Stimulated activated naive CD8-positive, alpha-beta T cell treated with anti-CD3 and anti-CD28 coated beads, Interleukin-15, Interleukin-2, amounts not matched to agents 100 ng/mL and 50 ng/mL, for 24 hours (primary cell): ENCODE measurements around the gene PTGER3.

ENCODE experiments used
- H3K27ac Mint-ChIP-seq: one replicate; pipeline ENCODE4 v1.8.0; 2021; ENCODE audit warnings: mild to moderate bottlenecking, mixed read lengths
- H3K27me3 Mint-ChIP-seq: one replicate; pipeline ENCODE4 v1.8.0; 2021; ENCODE audit warnings: mixed read lengths
- H3K36me3 Mint-ChIP-seq: one replicate; pipeline ENCODE4 v1.8.0; 2021; ENCODE audit warnings: low read depth, mixed read lengths
- H3K4me1 Mint-ChIP-seq: one replicate; pipeline ENCODE4 v1.8.0; 2021; ENCODE audit warnings: low read depth, mixed read lengths
- H3K4me3 Mint-ChIP-seq: one replicate; pipeline ENCODE4 v1.8.0; 2021; ENCODE audit warnings: mild to moderate bottlenecking, mixed read lengths
- H3K9me3 Mint-ChIP-seq: one replicate; pipeline ENCODE4 v1.8.0; 2021; ENCODE audit warnings: mixed read lengths

Gene PTGER3

DNA sequence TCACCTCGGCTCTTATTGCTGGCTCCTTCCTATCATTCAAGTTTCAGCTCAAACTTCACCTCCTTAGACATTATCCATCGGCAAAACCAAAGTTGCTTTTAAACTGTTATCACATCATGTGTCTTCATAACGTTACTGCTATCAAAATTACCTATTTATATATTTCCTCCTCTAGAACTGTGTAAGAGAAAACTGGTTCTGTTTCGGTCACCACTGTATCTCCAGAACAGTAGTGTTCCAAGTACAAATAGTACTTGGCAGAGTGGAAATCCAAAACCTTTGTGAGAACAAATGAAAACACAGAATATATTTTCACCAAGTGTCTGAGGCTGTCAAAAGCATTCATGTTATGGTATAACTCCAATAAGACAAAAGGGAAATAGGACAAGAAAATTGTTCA is 24.1 kb upstream of the PTGER3 start:
- no peaks in the 10 kb centered on the region for H3K27me3 Mint-ChIP-seq
- no peaks in the 10 kb centered on the region for H3K9me3 Mint-ChIP-seq
- peak overlapping the region; percentile 65 for H3K27ac Mint-ChIP-seq
- H3K4me3 Mint-ChIP-seq: no peak overlapping the region
- peaks cover 85% of the 10 kb centered on the region for H3K36me3 Mint-ChIP-seq
- H3K4me1 Mint-ChIP-seq: peaks cover 26% of the 10 kb centered on the region

- Mint-ChIP-seq H3K4me1 (peaks cover 10% of the 10 kb centered on the region), H3K27me3 (no peaks in the 10 kb centered on the region), H3K4me3 (no peak overlapping the region), H3K9me3 (no peaks in the 10 kb centered on the region), H3K36me3 (peaks cover 85% of the 10 kb centered on the region), H3K27ac (peak overlapping the region; percentile 52)
Observed at GRCh38 chr1:71068325-71069240, 21.0 kb upstream of the PTGER3 start.

- no peaks in the 10 kb centered on the region for H3K9me3 Mint-ChIP-seq
- H3K4me1 Mint-ChIP-seq: no peaks in the 10 kb centered on the region
- H3K36me3 Mint-ChIP-seq: peaks cover 24% of the 10 kb centered on the region
- H3K27ac Mint-ChIP-seq: no peak overlapping the region
- peaks cover 3% of the 10 kb centered on the region for H3K27me3 Mint-ChIP-seq
- no peak overlapping the region for H3K4me3 Mint-ChIP-seq
Observed at GRCh38 chr1:71054791-71055190, 7.2 kb upstream of the PTGER3 start.

- H3K27ac Mint-ChIP-seq: no peak overlapping the region
- H3K4me3 Mint-ChIP-seq: no peak overlapping the region
- peaks cover 5% of the 10 kb centered on the region for H3K27me3 Mint-ChIP-seq
- H3K36me3 Mint-ChIP-seq: peaks cover 21% of the 10 kb centered on the region
- no peaks in the 10 kb centered on the region for H3K4me1 Mint-ChIP-seq
- no peaks in the 10 kb centered on the region for H3K9me3 Mint-ChIP-seq
Observed at GRCh38 chr1:71054281-71054731, 6.7 kb upstream of the PTGER3 start.

GRCh38 chr1:71053758-71054157 is 6.1 kb upstream of the PTGER3 start:
- Mint-ChIP-seq H3K36me3 (peaks cover 16% of the 10 kb centered on the region), H3K4me3 (no peak overlapping the region), H3K4me1 (no peaks in the 10 kb centered on the region), H3K27me3 (peaks cover 11% of the 10 kb centered on the region), H3K9me3 (no peaks in the 10 kb centered on the region), H3K27ac (no peak overlapping the region)

GRCh38 chr1:71053146-71053545 is 5.5 kb upstream of the PTGER3 start:
- no peaks in the 10 kb centered on the region for H3K9me3 Mint-ChIP-seq
- peaks cover 15% of the 10 kb centered on the region for H3K27me3 Mint-ChIP-seq
- peaks cover 1% of the 10 kb centered on the region for H3K4me1 Mint-ChIP-seq
- H3K36me3 Mint-ChIP-seq: peaks cover 10% of the 10 kb centered on the region
- no peak overlapping the region for H3K4me3 Mint-ChIP-seq
- no peak overlapping the region for H3K27ac Mint-ChIP-seq

GRCh38 chr1:71049951-71050598 is 2.5 kb upstream of the PTGER3 start:
- Mint-ChIP-seq H3K9me3 (no peaks in the 10 kb centered on the region), H3K4me1 (peaks cover 15% of the 10 kb centered on the region), H3K4me3 (no peak overlapping the region), H3K27ac (no peak overlapping the region), H3K36me3 (no peaks in the 10 kb centered on the region), H3K27me3 (peaks cover 38% of the 10 kb centered on the region)

DNA sequence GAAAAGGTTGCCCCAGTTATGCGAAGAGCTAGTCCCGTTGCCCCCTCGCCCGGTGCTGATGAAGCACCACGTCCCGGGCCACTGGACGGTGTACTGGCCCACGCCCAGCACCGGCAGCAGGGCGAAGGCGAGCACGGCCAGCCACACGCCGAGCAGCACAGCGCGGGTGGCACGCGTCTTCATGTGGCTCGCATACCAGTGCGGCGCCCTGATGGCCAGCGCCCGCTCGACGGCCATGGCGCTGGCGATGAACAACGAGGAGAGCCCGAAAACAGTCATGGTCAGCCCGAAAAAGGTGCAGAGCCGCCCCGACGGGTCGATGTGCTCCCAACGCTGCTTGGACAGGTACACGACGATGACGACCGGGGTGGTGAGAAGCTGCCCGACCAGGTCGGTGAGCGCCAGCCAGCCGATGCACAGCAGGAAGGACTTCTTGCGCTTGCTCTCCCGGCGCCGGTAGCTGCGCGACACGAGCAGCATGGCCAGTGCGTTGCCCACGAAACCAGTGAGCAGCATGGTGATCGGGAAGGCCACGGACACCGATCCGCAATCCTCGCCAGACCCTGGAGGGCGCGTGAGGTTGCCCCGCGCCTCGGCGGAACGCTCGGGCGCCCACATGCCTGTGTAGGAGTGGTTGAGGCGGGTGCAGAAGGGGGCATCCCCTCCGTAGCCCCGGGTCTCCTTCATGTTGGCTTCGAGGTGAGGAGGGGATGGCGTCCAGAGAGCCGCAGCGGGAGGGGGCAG is 553 bp downstream of the PTGER3 start:
- Mint-ChIP-seq H3K36me3 (no peaks in the 10 kb centered on the region), H3K4me3 (peak overlapping the region; percentile 70), H3K4me1 (peaks cover 15% of the 10 kb centered on the region), H3K9me3 (no peaks in the 10 kb centered on the region), H3K27me3 (peaks cover 44% of the 10 kb centered on the region), H3K27ac (no peak overlapping the region)

- no peak overlapping the region for H3K4me3 Mint-ChIP-seq
- peaks cover 15% of the 10 kb centered on the region for H3K4me1 Mint-ChIP-seq
- no peaks in the 10 kb centered on the region for H3K9me3 Mint-ChIP-seq
- no peak overlapping the region for H3K27ac Mint-ChIP-seq
- H3K36me3 Mint-ChIP-seq: no peaks in the 10 kb centered on the region
- H3K27me3 Mint-ChIP-seq: peaks cover 56% of the 10 kb centered on the region
Observed at GRCh38 chr1:71045463-71046028, 2.1 kb downstream of the PTGER3 start.

DNA sequence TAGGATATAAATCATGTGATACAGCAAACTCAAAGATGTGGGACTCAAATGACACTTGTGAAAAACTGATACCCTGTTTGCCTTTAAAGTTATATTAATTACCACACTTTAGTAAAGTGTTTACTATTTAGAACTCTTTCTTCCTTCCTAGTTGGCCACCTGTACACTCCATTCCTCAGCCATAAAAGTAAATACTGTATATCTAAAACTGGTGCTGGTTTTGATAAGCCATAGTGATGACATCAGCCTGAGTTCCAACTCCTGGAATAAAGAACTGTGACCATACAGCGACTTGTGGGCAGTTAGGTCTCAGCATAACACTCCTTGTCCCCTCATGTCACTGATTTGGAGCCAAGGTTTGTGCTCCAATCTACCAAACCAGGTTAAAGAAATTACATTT is 2.8 kb downstream of the PTGER3 start:
- Mint-ChIP-seq H3K9me3 (no peaks in the 10 kb centered on the region), H3K27me3 (peaks cover 57% of the 10 kb centered on the region), H3K36me3 (no peaks in the 10 kb centered on the region), H3K4me1 (peaks cover 15% of the 10 kb centered on the region), H3K4me3 (no peak overlapping the region), H3K27ac (no peak overlapping the region)

DNA sequence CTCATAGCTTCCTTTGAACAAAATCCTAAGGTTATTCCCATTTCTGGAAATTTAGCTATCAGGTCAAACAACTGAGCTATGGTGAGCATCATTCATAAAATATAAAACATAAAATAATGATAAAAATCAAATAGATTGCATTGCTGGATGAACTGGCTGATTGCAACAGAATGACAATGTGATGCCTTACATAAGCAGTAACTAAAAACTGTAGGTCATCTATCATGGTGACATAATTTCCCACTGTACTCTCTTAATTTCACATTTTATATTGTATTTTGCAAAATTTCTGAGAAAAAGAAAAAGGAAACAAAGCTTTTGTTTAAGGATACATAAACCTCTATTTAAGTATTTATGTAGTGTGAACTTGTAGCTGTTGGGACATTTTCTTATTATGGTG is 4.6 kb downstream of the PTGER3 start:
- peaks cover 55% of the 10 kb centered on the region for H3K27me3 Mint-ChIP-seq

GRCh38 chr1:71041806-71042205 is 5.8 kb downstream of the PTGER3 start:
- Mint-ChIP-seq H3K27ac (no peak overlapping the region), H3K9me3 (no peaks in the 10 kb centered on the region), H3K4me1 (peaks cover 6% of the 10 kb centered on the region), H3K27me3 (peaks cover 52% of the 10 kb centered on the region), H3K36me3 (no peaks in the 10 kb centered on the region), H3K4me3 (no peak overlapping the region)

More for the DNA sequence above, 4.6 kb downstream of the PTGER3 start:
- H3K36me3 Mint-ChIP-seq: no peaks in the 10 kb centered on the region
- peaks cover 13% of the 10 kb centered on the region for H3K4me1 Mint-ChIP-seq
- H3K4me3 Mint-ChIP-seq: no peak overlapping the region
- H3K9me3 Mint-ChIP-seq: no peaks in the 10 kb centered on the region
- no peak overlapping the region for H3K27ac Mint-ChIP-seq

GRCh38 chr1:71039661-71040262 is 7.9 kb downstream of the PTGER3 start:
- Mint-ChIP-seq H3K36me3 (no peaks in the 10 kb centered on the region), H3K4me1 (no peaks in the 10 kb centered on the region), H3K9me3 (no peaks in the 10 kb centered on the region), H3K4me3 (no peak overlapping the region), H3K27ac (no peak overlapping the region), H3K27me3 (peaks cover 45% of the 10 kb centered on the region)

- peaks cover 42% of the 10 kb centered on the region for H3K27me3 Mint-ChIP-seq
- H3K4me3 Mint-ChIP-seq: no peak overlapping the region
- no peak overlapping the region for H3K27ac Mint-ChIP-seq
- H3K9me3 Mint-ChIP-seq: no peaks in the 10 kb centered on the region
- H3K4me1 Mint-ChIP-seq: no peaks in the 10 kb centered on the region
- no peaks in the 10 kb centered on the region for H3K36me3 Mint-ChIP-seq
Observed at GRCh38 chr1:71038942-71039341, 8.7 kb downstream of the PTGER3 start.
